ENCODE data around the gene CTDSPL. TPM values are rescaled to one million over a fixed set of nuclear protein-coding genes. Genes with fewer than 3 reads are reported as not detected.

The CTDSPL gene
- total and polyA plus RNA-seq, 2 of the 13 experiments (the other 11 are each of a cell fraction or from before 2014, with no cell fraction given): 26.1 to 142 TPM

DNA sequence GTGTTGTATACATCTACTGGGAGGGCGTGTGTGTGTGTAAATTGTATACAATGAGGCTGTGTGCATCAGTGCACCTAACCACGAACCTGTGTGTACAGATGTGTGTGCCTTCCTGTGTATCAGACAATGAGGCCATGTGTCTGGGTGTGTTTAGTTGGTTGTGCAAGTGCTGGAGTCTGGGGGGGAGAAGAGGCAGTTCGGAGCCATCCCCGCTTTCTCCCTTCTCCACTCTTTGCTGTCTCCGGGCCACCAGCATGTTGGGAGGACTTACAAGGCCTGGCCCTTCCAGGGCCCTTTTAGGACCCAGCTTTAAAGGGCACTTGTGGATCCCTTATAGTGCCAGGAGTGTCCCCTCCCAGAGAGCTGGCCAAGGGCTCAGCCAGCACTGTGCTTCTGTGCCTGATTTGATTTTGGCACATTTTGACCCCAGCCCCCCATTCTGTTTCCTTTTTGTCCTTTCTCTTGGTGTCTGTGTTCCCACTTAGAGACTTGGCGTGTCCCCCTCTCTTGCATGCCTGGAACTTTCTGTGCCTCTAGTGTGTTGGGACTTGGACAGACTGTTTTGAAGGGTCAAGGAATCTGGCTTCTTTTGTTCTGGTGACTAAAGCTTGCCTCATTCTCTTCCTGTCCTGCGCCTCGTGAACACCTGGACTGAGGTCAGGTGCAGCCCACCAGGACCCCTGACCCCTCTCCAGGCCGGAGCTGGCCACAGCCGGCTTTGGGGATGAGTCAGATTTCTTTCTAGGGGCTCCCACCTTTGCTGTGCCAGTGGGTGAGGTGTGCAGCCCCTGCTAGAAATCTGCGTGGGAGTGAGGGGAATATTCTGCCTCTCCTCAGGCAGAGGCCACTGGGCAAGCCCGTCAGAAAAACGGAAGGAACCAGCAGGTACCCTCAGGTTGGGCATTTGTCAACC is 1.5 kb downstream of the CTDSPL start (continued):
- TF ChIP-seq EED (CRISPR knock-in tag; IDR thresholded peaks at IDR 0.05): no peak
- TF ChIP-seq ETV5 (CRISPR knock-in tag; IDR thresholded peaks at IDR 0.05; ENCODE audit: borderline replicate concordance): no peak
- 0 out of 2 replicates have a peak, but pooled peaks have one; percentile 25 for TF ChIP-seq SALL1 (CRISPR knock-in tag; IDR thresholded peaks at IDR 0.05)
- TF ChIP-seq ZNF263 (CRISPR knock-in tag; IDR thresholded peaks at IDR 0.05): peak; percentile 35; the same call in 1 of the 2 replicates
- TF ChIP-seq ELF3 (CRISPR knock-in tag; IDR thresholded peaks at IDR 0.05): peak; percentile 17; the same call in 1 of the 2 replicates
- TF ChIP-seq, protein P1, sequence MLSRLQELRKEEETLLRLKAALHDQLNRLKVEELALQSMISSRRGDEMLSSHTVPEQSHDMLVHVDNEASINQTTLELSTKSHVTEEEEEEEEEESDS (CRISPR knock-in tag; IDR thresholded peaks at IDR 0.05; ENCODE audit: borderline replicate concordance): no peak
- TF ChIP-seq, protein P2, sequence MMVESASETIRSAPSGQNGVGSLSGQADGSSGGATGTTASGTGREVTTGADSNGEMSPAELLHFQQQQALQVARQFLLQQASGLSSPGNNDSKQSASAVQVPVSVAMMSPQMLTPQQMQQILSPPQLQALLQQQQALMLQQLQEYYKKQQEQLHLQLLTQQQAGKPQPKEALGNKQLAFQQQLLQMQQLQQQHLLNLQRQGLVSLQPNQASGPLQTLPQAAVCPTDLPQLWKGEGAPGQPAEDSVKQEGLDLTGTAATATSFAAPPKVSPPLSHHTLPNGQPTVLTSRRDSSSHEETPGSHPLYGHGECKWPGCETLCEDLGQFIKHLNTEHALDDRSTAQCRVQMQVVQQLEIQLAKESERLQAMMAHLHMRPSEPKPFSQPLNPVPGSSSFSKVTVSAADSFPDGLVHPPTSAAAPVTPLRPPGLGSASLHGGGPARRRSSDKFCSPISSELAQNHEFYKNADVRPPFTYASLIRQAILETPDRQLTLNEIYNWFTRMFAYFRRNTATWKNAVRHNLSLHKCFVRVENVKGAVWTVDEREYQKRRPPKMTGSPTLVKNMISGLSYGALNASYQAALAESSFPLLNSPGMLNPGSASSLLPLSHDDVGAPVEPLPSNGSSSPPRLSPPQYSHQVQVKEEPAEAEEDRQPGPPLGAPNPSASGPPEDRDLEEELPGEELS (CRISPR knock-in tag; IDR thresholded peaks at IDR 0.05): peak; percentile 48; the same call in 1 of the 2 replicates
- TF ChIP-seq, protein P3, sequence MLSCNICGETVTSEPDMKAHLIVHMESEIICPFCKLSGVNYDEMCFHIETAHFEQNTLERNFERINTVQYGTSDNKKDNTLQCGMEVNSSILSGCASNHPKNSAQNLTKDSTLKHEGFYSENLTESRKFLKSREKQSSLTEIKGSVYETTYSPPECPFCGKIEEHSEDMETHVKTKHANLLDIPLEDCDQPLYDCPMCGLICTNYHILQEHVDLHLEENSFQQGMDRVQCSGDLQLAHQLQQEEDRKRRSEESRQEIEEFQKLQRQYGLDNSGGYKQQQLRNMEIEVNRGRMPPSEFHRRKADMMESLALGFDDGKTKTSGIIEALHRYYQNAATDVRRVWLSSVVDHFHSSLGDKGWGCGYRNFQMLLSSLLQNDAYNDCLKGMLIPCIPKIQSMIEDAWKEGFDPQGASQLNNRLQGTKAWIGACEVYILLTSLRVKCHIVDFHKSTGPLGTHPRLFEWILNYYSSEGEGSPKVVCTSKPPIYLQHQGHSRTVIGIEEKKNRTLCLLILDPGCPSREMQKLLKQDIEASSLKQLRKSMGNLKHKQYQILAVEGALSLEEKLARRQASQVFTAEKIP (CRISPR knock-in tag; IDR thresholded peaks at IDR 0.05; ENCODE audit: borderline replicate concordance): no peak
- TF ChIP-seq, protein P4, sequence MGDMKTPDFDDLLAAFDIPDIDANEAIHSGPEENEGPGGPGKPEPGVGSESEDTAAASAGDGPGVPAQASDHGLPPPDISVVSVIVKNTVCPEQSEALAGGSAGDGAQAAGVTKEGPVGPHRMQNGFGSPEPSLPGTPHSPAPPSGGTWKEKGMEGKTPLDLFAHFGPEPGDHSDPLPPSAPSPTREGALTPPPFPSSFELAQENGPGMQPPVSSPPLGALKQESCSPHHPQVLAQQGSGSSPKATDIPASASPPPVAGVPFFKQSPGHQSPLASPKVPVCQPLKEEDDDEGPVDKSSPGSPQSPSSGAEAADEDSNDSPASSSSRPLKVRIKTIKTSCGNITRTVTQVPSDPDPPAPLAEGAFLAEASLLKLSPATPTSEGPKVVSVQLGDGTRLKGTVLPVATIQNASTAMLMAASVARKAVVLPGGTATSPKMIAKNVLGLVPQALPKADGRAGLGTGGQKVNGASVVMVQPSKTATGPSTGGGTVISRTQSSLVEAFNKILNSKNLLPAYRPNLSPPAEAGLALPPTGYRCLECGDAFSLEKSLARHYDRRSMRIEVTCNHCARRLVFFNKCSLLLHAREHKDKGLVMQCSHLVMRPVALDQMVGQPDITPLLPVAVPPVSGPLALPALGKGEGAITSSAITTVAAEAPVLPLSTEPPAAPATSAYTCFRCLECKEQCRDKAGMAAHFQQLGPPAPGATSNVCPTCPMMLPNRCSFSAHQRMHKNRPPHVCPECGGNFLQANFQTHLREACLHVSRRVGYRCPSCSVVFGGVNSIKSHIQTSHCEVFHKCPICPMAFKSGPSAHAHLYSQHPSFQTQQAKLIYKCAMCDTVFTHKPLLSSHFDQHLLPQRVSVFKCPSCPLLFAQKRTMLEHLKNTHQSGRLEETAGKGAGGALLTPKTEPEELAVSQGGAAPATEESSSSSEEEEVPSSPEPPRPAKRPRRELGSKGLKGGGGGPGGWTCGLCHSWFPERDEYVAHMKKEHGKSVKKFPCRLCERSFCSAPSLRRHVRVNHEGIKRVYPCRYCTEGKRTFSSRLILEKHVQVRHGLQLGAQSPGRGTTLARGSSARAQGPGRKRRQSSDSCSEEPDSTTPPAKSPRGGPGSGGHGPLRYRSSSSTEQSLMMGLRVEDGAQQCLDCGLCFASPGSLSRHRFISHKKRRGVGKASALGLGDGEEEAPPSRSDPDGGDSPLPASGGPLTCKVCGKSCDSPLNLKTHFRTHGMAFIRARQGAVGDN (CRISPR knock-in tag; IDR thresholded peaks at IDR 0.05): peak; percentile 73
- TF ChIP-seq, protein P5, sequence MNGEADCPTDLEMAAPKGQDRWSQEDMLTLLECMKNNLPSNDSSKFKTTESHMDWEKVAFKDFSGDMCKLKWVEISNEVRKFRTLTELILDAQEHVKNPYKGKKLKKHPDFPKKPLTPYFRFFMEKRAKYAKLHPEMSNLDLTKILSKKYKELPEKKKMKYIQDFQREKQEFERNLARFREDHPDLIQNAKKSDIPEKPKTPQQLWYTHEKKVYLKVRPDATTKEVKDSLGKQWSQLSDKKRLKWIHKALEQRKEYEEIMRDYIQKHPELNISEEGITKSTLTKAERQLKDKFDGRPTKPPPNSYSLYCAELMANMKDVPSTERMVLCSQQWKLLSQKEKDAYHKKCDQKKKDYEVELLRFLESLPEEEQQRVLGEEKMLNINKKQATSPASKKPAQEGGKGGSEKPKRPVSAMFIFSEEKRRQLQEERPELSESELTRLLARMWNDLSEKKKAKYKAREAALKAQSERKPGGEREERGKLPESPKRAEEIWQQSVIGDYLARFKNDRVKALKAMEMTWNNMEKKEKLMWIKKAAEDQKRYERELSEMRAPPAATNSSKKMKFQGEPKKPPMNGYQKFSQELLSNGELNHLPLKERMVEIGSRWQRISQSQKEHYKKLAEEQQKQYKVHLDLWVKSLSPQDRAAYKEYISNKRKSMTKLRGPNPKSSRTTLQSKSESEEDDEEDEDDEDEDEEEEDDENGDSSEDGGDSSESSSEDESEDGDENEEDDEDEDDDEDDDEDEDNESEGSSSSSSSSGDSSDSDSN (CRISPR knock-in tag; IDR thresholded peaks at IDR 0.05): peak; percentile 13; the same call in 1 of the 2 replicates
- TF ChIP-seq EP300 (IDR thresholded peaks at IDR 0.05; ENCODE audit: low read depth in 2 of 2, low read length in 2 of 2): peak in 1 of 2 experiments; percentile 12; a peak in 1 of 4 replicates
- TF ChIP-seq EP300 (CRISPR knock-in tag; IDR thresholded peaks at IDR 0.05; ENCODE audit: borderline replicate concordance): no peak
- TF ChIP-seq, protein P6, sequence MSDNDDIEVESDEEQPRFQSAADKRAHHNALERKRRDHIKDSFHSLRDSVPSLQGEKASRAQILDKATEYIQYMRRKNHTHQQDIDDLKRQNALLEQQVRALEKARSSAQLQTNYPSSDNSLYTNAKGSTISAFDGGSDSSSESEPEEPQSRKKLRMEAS (IDR thresholded peaks at IDR 0.05): peak; percentile 38
- TF ChIP-seq, protein P7, sequence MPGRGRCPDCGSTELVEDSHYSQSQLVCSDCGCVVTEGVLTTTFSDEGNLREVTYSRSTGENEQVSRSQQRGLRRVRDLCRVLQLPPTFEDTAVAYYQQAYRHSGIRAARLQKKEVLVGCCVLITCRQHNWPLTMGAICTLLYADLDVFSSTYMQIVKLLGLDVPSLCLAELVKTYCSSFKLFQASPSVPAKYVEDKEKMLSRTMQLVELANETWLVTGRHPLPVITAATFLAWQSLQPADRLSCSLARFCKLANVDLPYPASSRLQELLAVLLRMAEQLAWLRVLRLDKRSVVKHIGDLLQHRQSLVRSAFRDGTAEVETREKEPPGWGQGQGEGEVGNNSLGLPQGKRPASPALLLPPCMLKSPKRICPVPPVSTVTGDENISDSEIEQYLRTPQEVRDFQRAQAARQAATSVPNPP (CRISPR knock-in tag; IDR thresholded peaks at IDR 0.05): no peak

All from HepG2 (cell line).